HEK293 (cell line): ENCODE results near the gene UHRF1.

Experiments
- CTCF ChIA-PET: fragments of 350-600 bp; formaldehyde crosslinking; extraction: SDS; loops from one replicate; lab custom pipeline; 2021; ENCODE audit warnings: antibody characterized with exemption; lab: Yijun Ruan, JAX
- POLR2A ChIA-PET: fragments of 300-600 bp; formaldehyde crosslinking; extraction: SDS; loops from one replicate; lab custom pipeline; 2020; ENCODE audit warnings: antibody characterized with exemption, inconsistent platforms; lab: Yijun Ruan, JAX
- H3K27ac ChIP-seq: fragments of 200-500 bp; sonication (Bioruptor generic); 2 replicates; pipeline ENCODE4 v1.5.1; 2014; ENCODE audit warnings: low read depth, low read length, control low read depth, inconsistent platforms; ENCODE audit errors: extremely low read depth
- H3K36me3 ChIP-seq, 2 experiments: fragments of 200-500 bp in 1 of 2; sonication (Bioruptor generic) in 1 of 2; 1 replicate in 1 of 2; 2 replicates in 1 of 2; pipeline ENCODE4 v1.5.1; 2014 to 2017; ENCODE audit warnings: inconsistent platforms in 2 of 2, low read length in 2 of 2; ENCODE audit not compliant: control insufficient read depth in 2 of 2, insufficient read depth in 1 of 2
- H3K4me1 ChIP-seq: fragments of 200-500 bp; sonication (Bioruptor generic); 2 replicates; pipeline ENCODE4 v1.5.1; 2014; ENCODE audit warnings: mild to moderate bottlenecking, low read length, inconsistent platforms; ENCODE audit not compliant: control insufficient read depth, insufficient read depth
- H3K4me3 ChIP-seq: 2 replicates; pipeline ENCODE4 v1.5.1; 2011; ENCODE audit warnings: low read depth, mild to moderate bottlenecking, control low read depth, low read length, moderate library complexity
- H3K9me3 ChIP-seq: fragments of 200-500 bp; sonication (Bioruptor generic); 2 replicates; pipeline ENCODE4 v1.5.1; 2014; ENCODE audit warnings: low read depth, low read length, inconsistent platforms; ENCODE audit not compliant: control insufficient read depth, insufficient read depth
- ATF2 ChIP-seq: fragments of 450-650 bp; formaldehyde crosslinking; IDR thresholded peaks from 2 replicates; pipeline ENCODE4 v1.5.1; 2016; ENCODE audit warnings: missing biosample characterization, missing genetic modification characterization, low read depth
- GFI1B ChIP-seq: fragments of 450-650 bp; formaldehyde crosslinking; IDR thresholded peaks from 2 replicates; pipeline ENCODE4 v1.5.1; 2016; ENCODE audit warnings: missing biosample characterization, missing genetic modification characterization
- GLIS1 ChIP-seq: fragments of 450-650 bp; formaldehyde crosslinking; IDR thresholded peaks from 2 replicates; pipeline ENCODE4 v1.5.1; 2016; ENCODE audit warnings: missing biosample characterization, missing genetic modification characterization
- GLIS2 ChIP-seq: fragments of 450-650 bp; formaldehyde crosslinking; IDR thresholded peaks from 2 replicates; pipeline ENCODE4 v1.5.1; 2016; ENCODE audit warnings: missing biosample characterization, missing genetic modification characterization
- HOXC10 ChIP-seq: sonication (generic); formaldehyde crosslinking; IDR thresholded peaks from 2 replicates; pipeline ENCODE4 v1.8.1; 2023; ENCODE audit warnings: mild to moderate bottlenecking, missing genetic modification reagents
- HOXD13 ChIP-seq: sonication (generic); formaldehyde crosslinking; IDR thresholded peaks from 2 replicates; pipeline ENCODE4 v1.8.0; 2022; ENCODE audit warnings: missing genetic modification reagents, borderline replicate concordance
- IKZF3 ChIP-seq: fragments of 450-650 bp; IDR thresholded peaks from 2 replicates; pipeline ENCODE4 v1.5.0; 2018; ENCODE audit warnings: missing biosample characterization, mild to moderate bottlenecking, missing genetic modification characterization, moderate library complexity
- KLF1 ChIP-seq: fragments of 450-650 bp; formaldehyde crosslinking; IDR thresholded peaks from 2 replicates; pipeline ENCODE4 v1.5.1; 2016; ENCODE audit warnings: missing biosample characterization, missing genetic modification characterization
- KLF10 ChIP-seq: fragments of 450-650 bp; IDR thresholded peaks from 2 replicates; pipeline ENCODE4 v1.5.1; 2018; ENCODE audit warnings: missing biosample characterization, mild to moderate bottlenecking, missing genetic modification characterization
- KLF9 ChIP-seq: fragments of 450-650 bp; formaldehyde crosslinking; IDR thresholded peaks from 2 replicates; pipeline ENCODE4 v1.5.1; 2016; ENCODE audit warnings: missing biosample characterization, missing genetic modification characterization, low read depth
- OSR2 ChIP-seq: fragments of 450-650 bp; formaldehyde crosslinking; IDR thresholded peaks from 2 replicates; pipeline ENCODE4 v1.5.1; 2016; ENCODE audit warnings: missing biosample characterization, missing genetic modification characterization
- PATZ1 ChIP-seq: fragments of 450-650 bp; formaldehyde crosslinking; IDR thresholded peaks from 2 replicates; pipeline ENCODE4 v1.5.1; 2016; ENCODE audit warnings: missing biosample characterization, missing genetic modification characterization
- PRDM10 ChIP-seq: fragments of 450-650 bp; formaldehyde crosslinking; IDR thresholded peaks from 2 replicates; pipeline ENCODE4 v1.5.1; 2016; ENCODE audit warnings: missing biosample characterization, missing genetic modification characterization
- ZBTB11 ChIP-seq: fragments of 450-650 bp; formaldehyde crosslinking; conservative IDR thresholded peaks from 2 replicates; pipeline ENCODE4 v1.5.1; 2016; ENCODE audit warnings: low read depth, missing biosample characterization, missing genetic modification characterization
- ZEB2 ChIP-seq: fragments of 450-650 bp; formaldehyde crosslinking; IDR thresholded peaks from 2 replicates; pipeline ENCODE4 v1.5.1; 2016; ENCODE audit warnings: missing biosample characterization, missing genetic modification characterization
- ZFHX2 ChIP-seq: fragments of 450-650 bp; formaldehyde crosslinking; conservative IDR thresholded peaks from 2 replicates; pipeline ENCODE4 v1.5.1; 2016; ENCODE audit warnings: missing biosample characterization, missing genetic modification characterization
- ZFP69B ChIP-seq: fragments of 450-650 bp; formaldehyde crosslinking; IDR thresholded peaks from 2 replicates; pipeline ENCODE4 v1.5.1; 2016; ENCODE audit warnings: missing biosample characterization, missing genetic modification characterization
- ZNF155 ChIP-seq: fragments of 450-650 bp; formaldehyde crosslinking; IDR thresholded peaks from 2 replicates; pipeline ENCODE4 v1.5.1; 2016; ENCODE audit warnings: missing biosample characterization, missing genetic modification characterization
- ZNF23 ChIP-seq: fragments of 450-650 bp; formaldehyde crosslinking; IDR thresholded peaks from 2 replicates; pipeline ENCODE4 v1.5.1; 2016; ENCODE audit warnings: missing biosample characterization, missing genetic modification characterization, borderline replicate concordance
- ZNF341 ChIP-seq: fragments of 450-650 bp; formaldehyde crosslinking; IDR thresholded peaks from 2 replicates; pipeline ENCODE4; 2016; ENCODE audit warnings: low read depth, missing biosample characterization, missing genetic modification characterization
- ZNF600 ChIP-seq: fragments of 450-650 bp; formaldehyde crosslinking; IDR thresholded peaks from 2 replicates; pipeline ENCODE4 v1.5.1; 2016; ENCODE audit warnings: missing biosample characterization, missing genetic modification characterization
- ZNF623 ChIP-seq: fragments of 450-650 bp; formaldehyde crosslinking; IDR thresholded peaks from 2 replicates; pipeline ENCODE4 v1.5.1; 2016; ENCODE audit warnings: missing biosample characterization, missing genetic modification characterization
- ZNF654 ChIP-seq: fragments of 450-650 bp; formaldehyde crosslinking; IDR thresholded peaks from 2 replicates; pipeline ENCODE4 v1.5.1; 2016; ENCODE audit warnings: low read depth, missing biosample characterization, missing genetic modification characterization
- ZNF660 ChIP-seq: fragments of 450-650 bp; IDR thresholded peaks from 2 replicates; pipeline ENCODE4 v1.5.1; 2018; ENCODE audit warnings: missing biosample characterization, mild to moderate bottlenecking, missing genetic modification characterization
- ZXDB ChIP-seq: fragments of 450-650 bp; formaldehyde crosslinking; IDR thresholded peaks from 2 replicates; pipeline ENCODE4 v1.5.1; 2016; ENCODE audit warnings: missing biosample characterization, missing genetic modification characterization

The UHRF1 gene

GRCh38 chr19:4914736-4915501, 5.6 kb downstream of the UHRF1 start:
- Histone ChIP-seq H3K4me3 (no peak overlapping the region), H3K27ac (peak overlapping the region; percentile 66), H3K4me1 (peaks cover 13% of the 10 kb centered on the region), H3K9me3 (no peaks in the 10 kb centered on the region), H3K36me3 (peaks cover 50 to 87% of the 10 kb centered on the region in 2 experiments)
- CTCF ChIA-PET = interaction anchor here (0.6 to 6.2 kb wide), 4 partner anchors 10 to 116 kb away, joined by 3 to 60 read pairs (median 30); no protein-coding TSS in a partner anchor
- POLR2A ChIA-PET = interaction anchor here (0.6 to 1.9 kb wide), 4 partner anchors 44 to 74 kb away, joined by 3 to 10 read pairs (median 4); partner anchors contain the start of gene KDM4B
- TF ChIP-seq KLF10 (tag by site-specific recombination) (peak; percentile 93), KLF1 (tag by site-specific recombination) (peak; percentile 91), ZNF23 (tag by site-specific recombination) (no peak), ZEB2 (tag by site-specific recombination) (peak; percentile 68; the same call in 1 of the 2 replicates), GFI1B (tag by site-specific recombination) (no peak), ZNF654 (tag by site-specific recombination) (no peak), GLIS2 (tag by site-specific recombination) (peak; percentile 93), ZNF660 (peak; percentile 64), OSR2 (tag by site-specific recombination) (peak; percentile 65; the same call in 1 of the 2 replicates), HOXC10 (CRISPR knock-in tag) (no peak), ZFP69B (tag by site-specific recombination) (peak; percentile 85), ZNF600 (tag by site-specific recombination) (peak; percentile 99), KLF9 (peak; percentile 93), ATF2 (tag by site-specific recombination) (0 out of 2 replicates have a peak, but pooled peaks have one; percentile 13), ZNF155 (no peak), GLIS1 (peak; percentile 98), ZXDB (tag by site-specific recombination) (peak; percentile 48; the same call in 1 of the 2 replicates), ZBTB11 (tag by site-specific recombination) (no peak), PRDM10 (0 out of 2 replicates have a peak, but pooled peaks have one; percentile 10), ZNF623 (tag by site-specific recombination) (no peak), PATZ1 (tag by site-specific recombination) (peak; percentile 87), IKZF3 (tag by site-specific recombination) (peak; percentile 25; the same call in 1 of the 2 replicates), ZNF341 (peak; percentile 28; the same call in 1 of the 2 replicates), ZFHX2 (tag by site-specific recombination) (peak; percentile 85), HOXD13 (peak; percentile 48; the same call in 1 of the 2 replicates)
